ENCODE data around the gene HSPA6.
"Not testable (repeated sequence)": the region's sequence is repeated elsewhere in the genome, so short reads cannot be mapped to it uniquely, and the experiment has no call there.

Gene HSPA6

DNA sequence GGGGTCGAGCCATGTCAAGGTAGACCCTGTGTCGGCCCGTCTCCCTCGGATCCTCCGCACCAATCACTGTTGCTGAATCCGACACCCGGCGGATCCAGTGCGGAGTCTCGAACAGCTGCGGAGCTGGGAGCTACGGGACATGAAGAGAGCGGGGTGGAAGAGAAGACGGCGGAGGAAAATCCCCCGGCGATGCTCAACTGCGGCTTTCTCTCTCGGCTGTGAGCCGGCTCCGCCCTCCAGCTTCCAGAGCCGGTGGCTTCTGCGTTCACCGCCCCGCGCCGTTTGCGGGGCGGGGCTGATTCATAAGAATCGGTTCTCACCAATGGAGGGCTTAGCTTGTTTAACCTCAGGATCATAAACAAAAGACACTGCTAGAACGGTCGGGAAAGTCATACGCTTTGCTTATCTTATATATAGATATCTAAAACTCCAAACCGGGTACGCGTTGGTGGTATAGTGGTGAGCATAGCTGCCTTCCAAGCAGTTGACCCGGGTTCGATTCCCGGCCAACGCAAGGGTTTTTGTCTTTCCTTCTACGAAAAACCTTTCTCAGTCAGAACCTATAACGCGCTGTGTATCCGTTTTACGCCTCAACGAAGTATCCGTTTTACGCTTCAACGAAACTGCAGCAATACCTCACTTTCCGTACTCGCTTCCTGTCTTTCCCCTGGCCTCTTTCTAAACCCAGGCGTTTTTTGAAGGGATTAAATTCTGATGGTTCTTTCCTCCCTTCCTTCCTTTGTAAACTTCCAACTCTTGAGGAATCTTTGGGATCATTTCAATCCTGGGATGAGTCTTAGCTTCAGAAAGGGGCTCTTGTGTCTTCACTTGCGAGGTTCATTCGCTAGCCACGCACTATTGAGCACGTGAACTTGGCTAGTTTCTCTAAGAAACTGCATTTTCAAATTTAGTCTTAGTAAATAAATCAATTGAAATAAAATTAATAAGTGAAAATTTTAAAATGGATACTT lies 6.6 kb downstream of the HSPA6 start:
- not testable (repeated sequence) for FAIRE-seq
- DNase-seq (ENCODE audit: insufficient read length, low spot score) = peak; percentile 56

DNA sequence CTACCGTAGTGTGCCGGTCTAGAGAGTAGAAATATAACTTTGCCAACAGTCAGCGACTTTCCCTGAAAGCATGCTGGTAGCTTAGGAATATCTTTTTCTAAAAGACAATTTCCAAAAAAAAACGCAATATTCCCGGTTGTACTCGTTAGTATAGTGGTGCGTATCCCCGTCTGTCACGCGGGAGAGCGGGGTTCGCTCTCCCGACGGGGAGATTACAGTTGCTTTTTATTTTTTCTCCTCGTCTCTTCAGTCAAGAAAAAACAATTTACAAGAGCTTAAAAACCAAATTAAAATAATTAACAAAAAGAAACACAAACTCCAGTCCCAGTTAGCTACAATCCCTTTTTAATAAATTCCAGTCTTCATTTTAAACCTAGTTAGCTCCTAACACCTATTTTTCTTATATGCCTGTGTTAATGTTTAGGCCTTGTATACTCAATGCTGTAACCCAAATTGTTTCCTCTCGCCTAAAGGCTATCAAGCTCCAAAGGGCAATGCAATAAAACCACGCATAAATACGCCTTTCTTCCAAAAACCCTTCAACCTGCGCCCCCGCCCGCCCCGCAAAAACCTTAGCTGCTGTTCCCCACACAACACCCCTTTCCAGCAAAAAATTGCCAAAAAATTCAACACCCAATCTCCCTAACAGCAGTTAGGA lies 7.8 kb downstream of the HSPA6 start:
- FAIRE-seq (no peak), DNase-seq (ENCODE audit: insufficient read length, low spot score) (no peak)

DNA sequence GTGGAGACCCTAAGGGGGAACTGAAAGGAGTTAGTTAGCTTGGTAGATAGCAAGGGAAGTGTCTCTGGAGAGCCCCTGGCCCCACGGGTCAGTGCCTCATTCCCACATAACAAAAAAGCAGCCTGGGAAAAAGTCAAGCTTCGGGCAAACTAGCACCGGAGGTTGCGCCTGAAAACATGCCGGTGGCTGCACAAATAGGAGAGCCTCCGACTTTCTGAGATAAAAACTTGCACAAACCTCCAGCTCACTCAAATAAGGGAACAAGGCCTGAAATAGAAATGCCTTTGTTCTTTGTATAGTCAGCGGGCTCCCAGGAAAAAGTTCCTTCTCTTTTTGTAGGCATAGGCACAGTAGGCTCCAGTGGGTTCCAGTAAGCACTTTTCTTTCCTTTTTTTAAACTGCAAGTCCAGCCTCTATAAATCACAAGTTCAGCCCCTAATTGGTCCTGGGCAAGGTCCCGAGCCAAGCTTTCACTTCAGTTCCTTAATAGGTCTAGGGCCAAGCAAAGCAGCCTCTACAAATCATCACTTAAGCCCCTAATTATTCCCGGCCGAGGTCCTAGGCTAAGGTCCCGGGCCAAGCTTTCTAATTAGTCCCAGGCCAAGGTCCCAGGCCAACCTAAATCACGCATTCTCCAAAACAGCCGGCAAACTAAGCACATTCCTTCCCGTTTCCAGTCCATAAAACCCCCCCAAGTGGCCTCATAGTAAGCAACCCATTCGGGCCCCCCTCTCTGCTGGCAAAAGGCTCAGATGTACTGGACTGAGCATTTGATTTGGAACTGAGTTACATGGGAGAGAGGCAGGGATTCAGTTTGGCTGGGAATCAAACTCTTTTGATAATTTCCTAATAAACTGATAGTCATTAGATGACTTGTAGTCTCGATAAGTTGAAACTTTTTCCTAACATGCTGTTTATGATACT lies 8.6 kb downstream of the HSPA6 start:
- not testable (repeated sequence) for FAIRE-seq; DNase-seq (ENCODE audit: insufficient read length, low spot score)

DNA sequence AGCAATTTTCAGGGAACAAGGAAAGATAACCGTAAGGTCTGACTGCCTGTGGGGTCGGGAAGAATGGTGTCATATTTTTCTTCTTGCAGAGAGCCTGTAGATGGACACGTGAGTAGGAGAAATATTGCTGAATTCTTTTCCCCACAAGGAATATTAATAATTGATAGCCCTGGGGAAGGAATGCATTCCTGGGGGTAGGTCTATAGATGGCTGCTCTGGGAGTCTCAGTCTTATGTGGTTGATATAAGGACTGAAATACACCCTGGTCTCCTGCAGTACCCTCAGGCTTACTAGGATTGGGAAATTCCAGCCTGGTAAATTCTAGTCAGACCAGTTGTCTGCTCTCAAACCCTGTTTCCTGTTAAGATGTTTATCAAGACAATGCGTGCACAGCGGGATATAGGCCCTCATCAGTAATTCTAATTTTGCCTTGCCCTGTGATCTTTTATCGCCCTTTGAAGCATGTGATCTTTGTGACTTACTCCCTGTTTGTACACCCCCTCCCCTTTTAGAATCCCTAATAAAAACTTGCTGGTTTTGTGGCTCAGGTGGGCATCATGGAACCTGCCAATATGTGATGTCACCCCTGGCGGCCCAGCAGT lies 12.8 kb downstream of the HSPA6 start:
- FAIRE-seq; DNase-seq (ENCODE audit: insufficient read length, low spot score): not testable (repeated sequence)

DNA sequence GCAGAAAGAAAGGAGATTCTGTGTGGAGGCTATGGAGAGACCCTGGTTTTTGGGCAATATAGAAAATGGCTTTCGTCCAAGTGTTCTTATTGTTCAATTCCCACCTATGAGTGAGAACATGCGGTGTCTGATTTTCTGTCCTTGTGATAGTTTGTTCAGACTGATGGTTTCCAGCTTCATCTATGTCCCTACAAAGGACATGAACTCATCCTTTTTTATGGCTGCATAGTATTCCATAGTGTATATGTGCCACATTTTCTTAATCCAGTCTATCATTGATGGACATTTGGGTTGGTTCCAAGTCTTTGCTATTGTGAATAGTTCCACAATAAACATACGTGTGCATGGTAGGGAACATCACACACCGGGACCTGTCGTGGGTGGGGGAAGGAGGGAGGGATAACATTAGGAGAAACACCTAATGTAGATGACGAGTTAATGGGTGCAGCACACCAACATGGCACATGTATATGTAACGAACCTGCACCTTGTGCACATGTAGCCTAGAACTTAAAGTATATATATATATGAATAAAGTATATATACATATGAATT lies 14.7 kb downstream of the HSPA6 start:
- not testable (repeated sequence) for DNase-seq (ENCODE audit: insufficient read length, low spot score); FAIRE-seq

DNA sequence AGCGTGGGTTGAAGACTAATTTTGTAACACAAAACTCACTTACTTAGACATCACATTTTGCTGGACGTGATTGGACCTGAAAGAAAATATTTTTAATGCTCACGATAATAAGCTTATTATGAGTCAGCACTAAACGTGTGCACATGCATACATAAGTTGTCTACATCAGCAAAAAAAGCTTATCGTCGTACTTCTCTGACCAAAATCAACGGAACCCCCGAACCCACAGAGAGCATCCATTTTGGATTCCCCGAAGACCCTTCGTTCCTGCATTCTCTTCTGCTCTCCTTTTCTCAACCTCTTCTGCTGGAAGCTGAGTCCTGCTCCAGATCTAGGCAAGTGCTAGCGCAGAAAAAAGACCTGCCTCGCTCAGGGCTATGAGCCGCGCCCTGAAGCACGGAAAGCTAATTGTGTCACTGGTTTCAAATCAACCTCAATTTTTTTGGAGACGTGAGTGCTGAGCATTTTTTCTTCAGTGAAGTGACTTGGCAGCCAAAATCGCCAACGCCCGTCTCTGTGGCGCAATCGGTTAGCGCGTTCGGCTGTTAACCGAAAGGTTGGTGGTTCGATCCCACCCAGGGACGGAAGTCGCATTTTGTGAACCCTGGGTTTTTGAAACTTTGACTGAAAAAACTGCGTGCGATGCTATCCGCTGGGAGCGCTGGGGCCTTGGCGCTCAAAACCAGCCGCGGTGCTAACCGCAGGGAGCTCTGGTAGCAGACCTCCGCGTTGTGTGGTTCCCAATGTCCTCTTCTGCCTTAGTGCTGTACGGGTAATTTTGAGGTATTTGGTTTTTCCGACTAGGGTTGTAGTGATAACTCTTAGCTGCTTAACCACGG lies 15.6 kb downstream of the HSPA6 start:
- not testable (repeated sequence) for DNase-seq (ENCODE audit: insufficient read length, low spot score)

DNA sequence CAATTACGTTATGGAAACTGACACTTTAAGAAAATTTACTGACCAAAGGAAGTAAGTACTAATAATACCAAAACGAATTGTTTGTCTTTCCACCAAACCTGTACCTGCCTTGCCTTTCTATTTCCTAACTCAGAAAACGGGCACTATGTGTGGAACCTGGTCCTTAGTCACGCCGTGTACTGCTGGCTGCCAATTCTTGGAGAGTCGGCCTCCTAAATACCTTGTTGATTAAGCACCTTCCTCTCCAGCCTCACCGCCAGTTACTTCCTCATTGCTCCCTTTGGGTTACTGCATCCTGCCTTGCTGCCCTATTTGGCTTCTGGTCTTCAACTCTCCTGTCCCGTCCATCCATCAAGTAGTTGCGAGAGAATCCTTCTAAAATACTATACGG lies 16.2 kb downstream of the HSPA6 start:
- not testable (repeated sequence) for DNase-seq (ENCODE audit: insufficient read length, low spot score); FAIRE-seq

More for the DNA sequence above, 15.6 kb downstream of the HSPA6 start:
- FAIRE-seq = not testable (repeated sequence)

DNA sequence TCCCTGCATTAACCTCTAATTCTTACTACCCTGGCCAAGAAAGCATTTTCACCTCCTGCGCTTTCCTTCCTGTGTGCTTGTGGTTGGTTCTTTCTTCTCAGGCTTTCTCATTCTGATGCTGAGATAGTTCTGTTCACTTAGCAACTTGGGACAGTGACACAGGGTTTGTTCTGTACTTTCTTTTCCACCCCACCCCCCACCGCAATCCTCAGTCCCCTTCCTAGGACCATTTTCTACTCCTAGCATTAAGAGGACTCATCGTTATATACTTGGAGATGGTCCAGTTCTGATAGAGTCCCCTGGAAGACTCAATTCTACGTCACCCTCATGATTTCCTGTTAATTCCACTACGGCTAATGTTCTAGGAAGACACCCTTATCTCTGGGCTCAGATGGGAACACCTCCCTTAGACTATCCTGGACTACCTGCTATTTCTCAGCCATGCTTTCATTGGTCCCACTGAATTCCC lies 17.8 kb downstream of the HSPA6 start:
- FAIRE-seq = not testable (repeated sequence)

DNA sequence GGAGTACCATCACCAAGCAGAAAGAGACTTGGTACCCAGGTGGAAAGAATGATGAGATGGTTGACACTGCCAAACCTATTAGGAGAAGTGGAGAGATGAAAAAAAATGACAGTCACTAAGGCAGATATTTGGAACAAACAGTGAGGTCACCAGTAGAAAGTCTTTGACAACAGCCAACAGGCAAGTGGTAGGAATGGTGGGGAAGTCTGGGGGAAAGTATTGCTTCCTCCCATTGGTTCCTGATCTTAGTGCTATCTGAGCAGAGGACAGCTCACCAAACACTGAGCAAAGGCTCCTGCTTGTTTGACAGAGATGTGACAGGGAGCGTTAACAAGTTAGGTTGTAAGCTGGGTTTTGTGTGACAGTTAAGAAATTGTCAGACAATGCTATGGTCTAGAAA lies 18.8 kb downstream of the HSPA6 start:
- FAIRE-seq; DNase-seq (ENCODE audit: insufficient read length, low spot score): not testable (repeated sequence)

More for the DNA sequence above, 17.8 kb downstream of the HSPA6 start:
- not testable (repeated sequence) for DNase-seq (ENCODE audit: insufficient read length, low spot score)

DNA sequence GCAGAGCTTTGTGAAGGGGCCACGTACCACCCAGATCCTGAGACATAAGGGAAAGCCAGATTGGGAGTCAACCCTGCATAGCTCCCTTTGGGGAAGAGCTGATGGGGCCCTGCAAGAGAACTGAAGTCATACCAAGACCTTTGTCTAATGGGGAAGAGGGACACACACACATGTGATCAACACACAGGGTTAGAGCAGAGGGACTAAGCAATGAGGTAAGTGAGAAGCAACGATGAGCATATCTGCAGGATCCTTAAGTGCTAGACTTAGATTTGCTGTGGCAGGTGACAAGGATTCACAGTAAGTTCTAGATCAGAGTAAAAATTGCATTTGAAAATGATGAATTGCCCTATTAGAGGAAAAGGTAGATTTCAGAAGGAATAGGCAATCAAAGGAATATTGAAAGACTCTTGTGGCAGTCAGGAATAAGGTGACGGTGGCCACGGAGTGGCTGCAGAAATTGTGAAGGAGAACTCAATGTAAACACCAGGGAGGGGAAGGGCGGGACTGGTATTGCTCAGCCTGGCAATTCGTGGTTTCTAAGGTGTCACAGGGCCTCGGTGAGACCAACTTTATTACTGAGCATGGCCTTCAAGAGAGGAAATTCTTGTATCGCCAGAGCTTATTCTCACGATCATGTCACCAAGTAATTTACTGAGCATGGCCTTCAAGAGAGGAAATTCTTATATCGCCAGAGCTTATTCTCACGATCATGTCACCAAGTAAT lies 20.8 kb downstream of the HSPA6 start:
- FAIRE-seq; DNase-seq (ENCODE audit: insufficient read length, low spot score): not testable (repeated sequence)

DNA sequence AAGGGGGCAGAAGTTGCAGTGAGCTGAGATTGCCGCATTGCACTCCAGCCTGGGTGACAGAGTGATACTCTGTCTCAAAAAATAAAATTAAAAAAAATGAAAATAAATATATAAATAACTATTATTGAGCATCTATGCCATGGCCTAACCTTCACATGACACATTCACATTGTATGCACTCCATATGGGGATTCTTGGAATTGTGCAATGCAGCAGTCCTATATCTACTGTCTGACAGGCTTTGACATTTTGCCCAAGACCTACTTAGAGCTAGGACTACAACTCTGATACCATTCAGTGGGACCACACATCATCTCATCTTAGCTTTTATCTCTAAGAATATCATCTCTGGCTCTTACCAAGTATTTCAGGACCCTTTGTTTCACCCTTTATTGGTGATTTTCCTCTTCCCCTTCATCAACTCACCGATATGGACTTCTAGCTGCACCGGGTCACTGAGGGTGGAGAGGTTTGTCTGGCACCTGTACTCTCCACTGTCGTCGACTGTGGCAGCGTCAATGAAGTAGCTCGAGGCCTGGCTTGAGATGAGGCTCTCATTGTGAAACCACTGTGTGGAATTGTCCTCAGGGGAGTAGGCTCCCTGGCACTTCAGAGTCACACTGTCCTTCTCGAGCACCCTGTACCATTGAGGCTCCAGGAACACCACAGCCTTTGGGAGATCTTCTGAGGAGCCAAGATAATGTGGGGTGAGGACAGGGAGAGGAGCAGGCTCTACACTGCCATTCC lies 23.8 kb downstream of the HSPA6 start:
- not testable (repeated sequence) for DNase-seq (ENCODE audit: insufficient read length, low spot score); FAIRE-seq

DNA sequence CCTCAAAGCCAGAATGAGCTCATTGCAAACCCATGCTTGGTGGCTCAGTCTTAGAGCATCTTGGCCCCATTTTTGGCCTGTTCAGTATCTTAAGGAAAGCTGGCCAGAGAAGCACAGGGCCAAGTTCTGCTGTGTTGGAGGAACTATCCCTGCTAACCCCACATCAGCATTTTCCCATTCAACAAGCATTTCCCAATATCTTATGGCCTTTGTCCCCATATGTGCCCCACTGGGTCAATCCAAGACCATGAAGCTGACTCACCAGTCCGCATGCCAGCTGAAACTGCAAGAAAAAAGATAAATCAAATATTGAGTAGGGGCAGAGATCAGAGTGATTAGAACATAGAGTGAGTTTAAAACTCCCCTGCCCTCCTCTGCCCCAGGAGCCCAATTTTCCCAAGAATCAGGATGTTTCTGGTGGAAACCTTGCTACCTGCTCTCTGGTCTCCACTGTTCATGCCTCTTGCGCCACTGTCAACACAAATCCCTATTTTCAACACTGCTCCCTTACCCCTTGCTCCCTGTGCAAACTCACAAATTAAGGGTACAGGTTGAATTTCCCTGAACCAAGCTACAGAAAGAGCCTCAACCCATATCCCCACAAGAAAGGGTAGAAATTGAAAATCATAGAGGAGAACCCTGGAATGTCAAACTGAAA lies 24.5 kb downstream of the HSPA6 start:
- not testable (repeated sequence) for FAIRE-seq; DNase-seq (ENCODE audit: insufficient read length, low spot score)

DNA sequence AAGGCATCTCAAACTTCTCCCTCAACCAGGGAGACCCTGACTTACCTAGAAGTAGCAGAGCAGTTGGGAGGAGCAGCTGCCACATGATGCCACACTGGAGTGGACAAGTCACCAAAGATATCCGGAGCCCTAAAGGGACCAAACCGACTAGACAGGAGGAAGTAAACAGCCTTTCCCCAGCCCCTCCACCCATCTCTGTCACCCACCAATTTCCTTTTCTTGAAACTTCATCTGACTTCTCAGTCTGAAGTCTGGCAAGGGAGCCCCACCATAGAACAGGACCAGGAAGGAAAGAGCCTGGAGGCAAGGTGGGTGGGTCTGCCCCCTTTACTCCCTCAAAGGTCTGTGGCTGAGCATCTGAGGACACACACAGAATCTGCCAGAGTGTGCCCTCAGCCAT lies 25.3 kb downstream of the HSPA6 start, which contains the start of gene FCGR3A:
TSS of gene FCGR3A (minus strand) at position 167 of the 400 bp plus-strand sequence. CDS start at position 85, 82 bp downstream.
- DNase-seq (ENCODE audit: insufficient read length, low spot score) (no peak), FAIRE-seq (no peak)

DNA sequence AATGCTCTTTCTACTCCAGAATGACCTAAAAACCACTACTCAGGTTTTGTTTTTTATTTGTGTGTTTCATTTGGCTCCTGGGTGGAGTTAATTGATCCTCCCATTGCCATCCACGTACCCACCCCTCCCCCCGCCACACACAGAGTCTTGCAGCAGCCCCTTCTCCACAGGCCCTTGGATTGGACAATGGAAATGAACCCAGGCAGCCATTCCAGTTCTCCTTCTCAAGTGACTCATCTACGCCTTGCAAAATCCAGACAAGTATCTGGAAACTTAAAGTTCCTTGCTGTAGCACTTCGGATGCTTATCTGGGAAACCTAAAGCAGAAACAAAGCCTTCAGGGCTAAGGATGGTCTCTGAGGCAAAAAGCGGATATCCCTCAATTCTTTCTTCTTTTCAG lies 26.6 kb downstream of the HSPA6 start:
- not testable (repeated sequence) for FAIRE-seq; DNase-seq (ENCODE audit: insufficient read length, low spot score)

DNA sequence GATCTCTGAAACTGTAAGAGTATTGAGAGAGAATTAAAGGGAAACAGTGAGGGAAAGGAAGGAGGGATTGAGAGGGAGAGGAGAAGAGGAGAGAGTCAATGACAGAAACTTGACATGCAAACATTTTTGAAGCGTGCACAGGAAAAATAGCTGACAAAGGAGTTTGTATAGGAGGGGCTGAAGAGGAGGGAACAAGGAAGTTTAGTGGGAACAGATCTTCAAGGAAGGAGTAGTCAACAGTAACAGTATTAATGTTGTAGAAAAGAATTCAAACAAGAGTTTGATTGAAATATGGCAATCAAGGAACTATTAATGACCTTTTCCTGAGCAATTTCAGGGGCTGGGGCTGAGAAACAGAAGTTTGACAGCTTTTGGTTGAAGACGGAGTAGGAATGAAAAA lies 29.3 kb downstream of the HSPA6 start:
- not testable (repeated sequence) for FAIRE-seq; DNase-seq (ENCODE audit: insufficient read length, low spot score)

DNA sequence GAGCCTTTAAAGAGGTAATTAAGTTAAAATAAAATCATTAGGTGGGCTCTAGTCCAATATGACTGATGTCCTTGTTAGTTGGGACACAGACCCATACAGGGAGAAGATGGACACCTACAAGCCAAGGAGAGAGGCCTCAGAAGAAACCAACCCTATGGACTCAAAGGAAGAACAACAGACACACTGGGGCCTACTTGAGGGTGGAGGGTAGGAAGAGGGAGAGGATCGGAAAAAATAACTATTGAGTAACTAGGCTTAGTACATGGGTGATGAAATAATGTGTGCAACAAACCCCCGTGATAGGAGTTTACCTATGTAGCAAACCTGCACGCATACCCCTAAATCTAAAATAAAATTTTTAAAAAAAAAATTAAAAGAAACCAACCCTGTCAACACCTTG lies 30.0 kb downstream of the HSPA6 start:
- not testable (repeated sequence) for DNase-seq (ENCODE audit: insufficient read length, low spot score); FAIRE-seq

Data from HTR-8/SVneo (cell line).